Measurements from ENCODE around the gene ERC2.

The ERC2 gene

DNA sequence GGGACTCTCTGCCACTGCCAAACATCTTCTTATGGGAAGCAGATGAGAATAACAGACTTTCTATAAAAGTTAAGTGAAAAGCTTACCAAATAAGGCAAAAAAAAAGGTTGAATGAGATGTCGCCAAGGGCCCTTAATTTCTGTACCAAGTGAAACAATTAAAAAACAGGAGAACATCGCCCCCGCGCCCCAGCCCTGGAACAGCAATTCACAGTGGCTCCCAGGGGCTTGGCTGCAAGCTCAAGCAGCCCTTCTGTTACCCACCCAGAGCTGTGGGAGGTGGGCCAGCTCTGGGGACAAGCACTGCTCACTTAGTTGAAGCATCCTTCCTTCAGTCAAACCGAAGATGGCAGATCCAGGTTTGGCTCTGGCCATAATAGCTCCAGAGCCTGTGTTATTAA lies 208.0 kb downstream of the ERC2 start:
- DNase-seq (ENCODE audit: low read depth in 2 of 3, low spot score in 2 of 3), result no peak

DNA sequence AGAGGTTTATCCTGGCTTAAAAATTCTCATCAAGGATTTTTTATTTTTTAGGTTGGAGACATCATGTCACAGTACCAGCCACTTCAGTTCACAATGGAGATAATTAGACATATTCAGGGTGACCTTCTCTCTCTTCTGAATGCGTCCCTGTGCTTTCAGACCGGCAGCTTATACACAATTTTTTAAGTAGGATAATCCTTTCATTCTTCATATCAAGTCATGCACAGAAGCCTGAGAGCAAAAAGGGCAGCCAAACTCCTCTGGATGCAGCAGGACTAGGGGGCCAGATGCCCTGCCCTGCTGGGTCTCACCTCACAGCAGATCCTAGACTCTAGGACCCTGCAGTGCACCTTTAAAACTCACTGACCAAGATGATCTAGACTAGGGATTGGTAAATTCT lies 210.4 kb downstream of the ERC2 start:
- DNase-seq (ENCODE audit: low read depth in 2 of 3, low spot score in 2 of 3), result no peak

DNA sequence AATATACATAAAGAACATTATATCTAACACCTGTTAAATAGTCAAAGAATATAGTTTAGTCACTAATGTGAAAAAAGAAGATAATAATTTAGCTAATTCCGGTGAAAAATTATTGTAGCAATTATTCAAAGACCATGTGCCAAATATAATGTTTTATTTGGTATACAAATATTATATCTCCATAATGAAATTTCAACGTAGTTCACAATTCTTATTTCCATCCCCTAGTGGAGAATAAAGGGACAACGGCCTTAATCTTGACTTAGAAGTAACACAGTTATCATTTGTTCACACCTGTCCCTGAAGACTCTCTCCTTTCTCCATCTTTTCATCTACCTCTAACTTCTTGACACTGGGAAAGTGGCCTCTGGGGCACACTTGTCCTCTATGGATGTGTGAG lies 213.4 kb downstream of the ERC2 start:
- DNase-seq (ENCODE audit: low read depth in 2 of 3, low spot score in 2 of 3), result no peak

DNA sequence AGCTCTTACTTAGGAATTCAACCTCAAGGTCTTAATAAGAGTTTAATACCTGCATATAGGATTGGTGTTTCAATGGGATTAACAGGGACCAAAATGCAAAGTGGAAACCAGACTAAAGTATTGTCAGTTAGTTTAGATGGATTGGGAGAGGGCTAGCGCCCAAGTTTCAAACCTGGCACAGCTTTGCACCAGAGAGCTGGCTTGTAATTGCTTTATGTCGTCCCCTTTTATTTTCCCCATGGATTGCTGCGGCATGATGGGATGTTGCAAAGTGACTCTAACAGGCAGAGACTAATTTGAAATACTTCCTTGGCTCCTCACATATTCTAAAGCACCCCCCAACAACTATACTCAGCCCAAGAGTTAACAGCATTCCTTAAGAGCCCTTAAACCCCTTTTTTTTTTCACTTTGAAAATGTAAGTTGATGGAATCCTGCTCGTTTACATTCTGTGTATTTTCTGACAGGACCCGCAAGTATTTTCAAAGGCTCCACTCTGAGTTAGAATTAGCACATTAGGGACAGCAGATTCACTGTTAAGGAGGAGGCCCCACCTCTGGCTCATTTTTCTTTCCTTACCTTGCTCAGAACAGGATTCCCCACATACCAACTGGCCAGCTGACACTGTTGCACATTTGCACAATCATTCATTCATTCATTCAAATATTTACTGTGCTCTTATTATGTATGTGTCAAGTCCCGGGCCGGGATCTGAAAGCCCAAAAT lies 214.2 kb downstream of the ERC2 start:
- DNase-seq (ENCODE audit: low read depth in 2 of 3, low spot score in 2 of 3), result no peak

DNA sequence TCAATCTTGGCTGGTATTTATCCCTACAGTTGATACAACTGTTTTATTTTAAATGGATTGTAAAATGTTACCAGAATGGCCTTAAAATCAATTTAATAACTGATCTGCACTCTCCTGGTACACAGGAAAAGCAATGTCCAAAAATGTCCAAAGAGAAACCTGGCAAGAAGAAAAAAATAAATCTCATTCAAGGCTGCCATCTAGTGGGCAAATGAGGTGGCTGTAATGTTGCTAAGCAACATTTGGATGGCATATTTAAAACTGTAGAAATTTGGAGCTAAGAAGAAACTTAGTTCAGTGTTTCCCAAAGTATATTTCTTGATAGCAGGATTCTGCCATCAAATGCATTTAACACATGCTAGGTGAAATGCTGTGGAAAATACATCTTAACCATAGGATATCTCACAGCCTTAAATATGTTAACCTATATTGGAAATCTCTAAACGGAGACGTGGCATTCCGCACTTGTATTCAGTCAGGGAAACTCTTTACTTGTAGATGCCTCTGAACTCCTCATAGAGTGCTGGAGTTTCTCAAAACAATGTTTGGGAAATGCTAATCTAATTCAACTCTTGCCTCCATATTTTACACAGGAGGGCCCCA lies 216.8 kb downstream of the ERC2 start:
- no peak for DNase-seq (ENCODE audit: low read depth in 2 of 3, low spot score in 2 of 3)

DNA sequence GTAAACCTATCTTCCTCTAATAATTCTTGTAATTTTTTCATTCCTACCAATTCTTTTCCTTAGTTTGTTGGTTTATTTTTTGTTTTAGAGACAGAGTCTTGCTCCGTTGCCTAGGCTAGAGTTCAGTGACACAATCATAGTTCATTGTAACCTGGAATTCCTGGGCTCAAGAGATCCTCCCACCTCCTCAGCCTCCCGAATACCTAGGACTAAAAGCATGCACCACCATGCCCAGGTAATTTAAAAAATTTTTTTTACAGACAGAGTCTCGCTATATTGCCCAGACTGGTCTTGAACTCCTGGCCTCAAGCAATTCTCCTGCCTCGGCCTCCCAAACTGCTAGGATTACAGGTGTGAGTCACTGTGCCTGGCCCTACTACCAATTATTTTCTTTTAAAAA lies 220.2 kb downstream of the ERC2 start:
- DNase-seq (ENCODE audit: low read depth in 2 of 3, low spot score in 2 of 3), result no peak

DNA sequence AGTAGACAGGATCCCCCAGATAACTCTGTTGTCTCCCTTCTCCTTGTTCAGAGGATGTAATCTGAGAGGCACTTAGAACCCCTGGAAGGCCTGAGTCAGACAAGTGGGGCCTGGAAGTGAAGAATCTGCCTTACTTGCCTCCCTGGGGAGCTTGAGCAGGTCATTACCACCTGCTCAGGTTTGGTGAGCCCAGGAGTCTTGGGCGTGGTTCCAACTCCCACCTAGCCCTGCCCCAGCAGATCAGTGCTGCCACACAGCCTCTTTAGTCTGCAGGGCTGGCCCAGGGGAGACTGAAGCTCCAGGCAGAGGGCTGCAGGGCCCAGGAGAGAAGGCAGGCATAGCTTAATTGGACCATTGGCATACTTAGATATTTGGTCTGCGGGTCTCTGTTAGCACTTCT lies 230.0 kb downstream of the ERC2 start:
- no peak for DNase-seq (ENCODE audit: low read depth in 2 of 3, low spot score in 2 of 3)

DNA sequence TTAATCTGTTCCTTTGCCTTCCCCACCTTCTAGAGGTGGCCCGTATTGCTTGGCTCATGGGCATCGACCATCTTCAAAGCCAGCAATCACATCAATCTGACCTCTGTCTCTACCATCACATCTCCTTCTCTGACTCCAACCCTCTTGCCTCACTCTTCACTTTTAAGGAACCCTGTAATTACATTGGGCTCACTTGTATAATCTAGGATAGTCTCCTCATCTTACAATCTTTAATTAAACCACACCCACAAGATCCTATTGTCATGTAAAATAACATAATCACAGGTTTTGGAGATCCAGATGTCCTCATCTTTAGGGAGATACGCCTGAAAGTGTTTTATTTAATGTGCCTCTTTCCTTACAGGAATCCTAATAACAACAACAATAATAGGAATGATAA lies 234.5 kb downstream of the ERC2 start:
- DNase-seq (ENCODE audit: low read depth in 2 of 3, low spot score in 2 of 3), result no peak

DNA sequence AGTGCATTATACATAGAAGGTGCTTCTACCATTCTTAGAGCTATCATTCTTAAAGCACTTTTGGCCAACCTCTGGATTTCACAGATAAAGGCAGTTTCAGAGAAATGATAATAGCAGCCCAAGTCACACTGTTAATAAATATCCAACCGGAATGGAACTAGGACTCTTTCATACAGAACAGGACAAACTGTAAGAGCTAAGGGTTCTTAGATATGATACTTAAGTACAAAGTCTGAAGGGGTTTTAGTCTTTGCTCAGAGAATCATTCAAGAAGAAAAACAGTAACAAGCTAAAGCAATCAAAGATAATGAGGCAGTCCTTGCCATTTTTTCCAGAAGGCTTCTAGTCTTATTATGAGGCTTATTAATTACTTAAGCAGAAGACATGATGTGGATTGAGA lies 239.0 kb downstream of the ERC2 start:
- no peak for DNase-seq (ENCODE audit: low read depth in 2 of 3, low spot score in 2 of 3)

DNA sequence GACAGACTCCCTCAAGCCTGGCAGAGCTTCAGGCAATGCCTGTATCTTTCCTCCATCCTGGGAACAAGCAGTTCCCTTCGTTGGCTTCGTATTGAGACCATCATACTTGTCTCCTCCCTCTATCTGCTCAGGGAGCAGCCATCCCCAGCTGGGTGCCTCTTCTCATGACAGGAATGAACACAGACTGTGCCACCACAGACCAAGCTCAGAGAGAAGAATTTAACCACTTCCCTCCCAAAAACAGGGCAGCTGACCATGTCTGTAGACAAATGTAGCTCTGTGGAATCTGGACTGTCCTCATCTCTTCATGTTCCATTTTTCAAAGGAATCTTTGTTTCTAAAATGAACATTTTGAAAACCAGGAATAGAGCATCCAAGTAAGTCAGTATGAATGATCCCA lies 245.4 kb downstream of the ERC2 start:
- DNase-seq (ENCODE audit: low read depth in 2 of 3, low spot score in 2 of 3), result no peak

DNA sequence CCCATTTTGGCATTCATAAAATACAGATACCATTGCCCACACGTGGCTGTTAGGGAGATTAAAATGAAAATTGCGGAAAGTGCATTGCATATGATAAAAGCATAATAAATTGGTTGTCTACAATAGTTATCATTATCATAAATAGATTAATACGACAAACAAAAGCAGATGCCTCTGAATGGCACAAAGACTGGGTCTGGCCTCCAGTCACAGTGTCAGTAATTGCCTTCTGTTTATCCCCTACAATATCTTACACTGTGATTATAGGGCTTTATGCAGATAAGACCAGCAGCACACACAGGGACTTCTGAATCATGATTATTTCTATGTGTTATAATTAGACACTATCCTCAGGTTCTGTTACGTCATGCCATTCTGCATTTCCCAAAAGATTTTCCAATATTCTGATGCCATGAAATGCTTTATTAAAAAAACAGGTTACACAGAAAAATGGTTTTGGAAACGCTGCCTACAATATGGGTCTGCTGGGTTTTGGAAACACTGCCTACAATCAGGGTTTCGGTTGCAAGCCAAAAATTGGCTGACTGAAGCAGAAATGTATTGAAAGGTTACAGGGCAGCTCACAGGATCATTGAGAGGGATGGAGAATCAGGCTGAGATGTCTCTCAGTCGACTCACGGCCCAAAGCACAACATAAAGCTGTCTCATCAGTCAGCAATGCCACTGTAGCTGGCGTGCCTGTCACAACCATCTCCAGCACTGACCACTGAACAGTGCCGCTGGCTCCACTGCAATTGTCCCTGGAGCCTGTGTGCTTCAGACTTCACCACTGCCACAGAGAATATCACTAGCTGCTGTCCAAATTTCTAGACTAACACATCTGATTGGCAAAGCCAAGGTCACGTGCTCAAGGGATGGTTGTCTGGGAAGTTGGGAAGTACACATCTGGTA lies 248.1 kb downstream of the ERC2 start:
- DNase-seq (ENCODE audit: low read depth in 2 of 3, low spot score in 2 of 3), result no peak

DNA sequence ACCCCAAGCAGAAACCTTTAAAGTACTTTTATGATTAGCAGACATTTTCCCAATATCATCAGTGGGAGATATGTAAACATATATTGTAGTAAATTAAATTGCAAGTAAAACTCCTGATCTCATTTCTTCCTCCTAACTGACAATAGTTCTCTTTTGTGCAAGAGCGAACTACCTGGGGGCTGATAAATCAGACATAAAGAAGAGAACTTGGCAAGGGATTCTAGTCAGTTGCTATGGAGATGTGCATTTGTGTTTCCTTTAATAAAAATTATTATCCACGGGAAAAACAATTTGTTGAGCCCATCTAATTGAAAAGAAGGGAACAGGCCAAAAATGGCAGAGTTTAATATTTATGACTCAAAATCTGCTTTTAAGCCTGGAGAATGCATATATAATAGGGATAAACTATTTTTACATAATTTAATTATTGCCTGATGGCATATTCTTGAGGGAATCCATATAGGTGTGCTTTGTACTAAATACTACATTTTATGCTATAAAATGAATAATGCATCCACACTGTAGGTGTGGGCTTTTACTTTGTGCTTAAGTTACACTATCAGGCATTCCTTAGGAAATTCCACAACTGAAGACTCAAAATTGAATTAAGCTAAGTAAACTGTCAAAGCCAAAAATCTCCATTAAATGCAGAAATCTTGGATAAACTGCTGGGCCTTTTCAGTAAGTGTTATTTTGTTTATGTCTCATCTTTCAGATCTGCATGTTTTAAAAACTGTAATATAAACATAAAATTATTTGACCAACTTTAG lies 258.1 kb downstream of the ERC2 start:
- DNase-seq (ENCODE audit: low read depth in 2 of 3, low spot score in 2 of 3), result no peak

DNA sequence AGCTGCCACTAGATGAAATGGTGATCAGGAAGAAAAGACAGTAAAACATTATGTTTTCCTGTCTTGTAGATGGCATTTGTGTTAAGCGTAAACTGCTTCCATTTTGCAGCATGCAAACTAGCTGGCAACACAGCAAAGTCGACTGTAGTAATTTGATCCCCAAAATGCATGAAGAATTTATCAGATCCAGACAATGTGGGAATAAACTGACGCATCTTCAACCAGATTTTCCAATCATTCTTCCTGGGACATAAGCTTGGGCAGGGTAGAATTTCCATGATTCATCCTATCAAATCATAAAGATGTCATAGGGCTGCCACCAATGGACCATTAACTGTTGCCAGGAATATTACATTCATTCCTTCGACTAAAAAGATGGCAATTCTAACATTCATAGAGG lies 260.3 kb downstream of the ERC2 start:
- DNase-seq (ENCODE audit: low read depth in 2 of 3, low spot score in 2 of 3), result no peak

DNA sequence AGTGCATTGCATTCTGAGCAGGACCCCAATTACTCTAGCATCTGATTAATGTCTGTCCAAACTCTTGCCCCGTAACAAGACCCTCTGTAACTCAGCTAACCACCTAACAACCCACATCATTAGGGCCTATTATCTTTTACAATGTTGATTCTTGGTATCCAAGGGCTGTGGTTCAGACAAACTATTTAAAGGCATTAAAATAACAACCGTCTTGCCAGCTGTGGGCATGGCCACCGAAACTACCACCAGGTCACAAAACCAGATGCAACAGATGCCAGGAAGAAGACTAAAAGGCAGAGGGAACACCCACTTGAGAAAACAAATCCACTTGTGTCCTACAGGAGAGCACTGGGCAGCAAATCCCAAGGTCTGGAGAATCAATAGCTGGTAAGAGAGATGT lies 262.9 kb downstream of the ERC2 start:
- no peak for DNase-seq (ENCODE audit: low read depth in 2 of 3, low spot score in 2 of 3)

DNA sequence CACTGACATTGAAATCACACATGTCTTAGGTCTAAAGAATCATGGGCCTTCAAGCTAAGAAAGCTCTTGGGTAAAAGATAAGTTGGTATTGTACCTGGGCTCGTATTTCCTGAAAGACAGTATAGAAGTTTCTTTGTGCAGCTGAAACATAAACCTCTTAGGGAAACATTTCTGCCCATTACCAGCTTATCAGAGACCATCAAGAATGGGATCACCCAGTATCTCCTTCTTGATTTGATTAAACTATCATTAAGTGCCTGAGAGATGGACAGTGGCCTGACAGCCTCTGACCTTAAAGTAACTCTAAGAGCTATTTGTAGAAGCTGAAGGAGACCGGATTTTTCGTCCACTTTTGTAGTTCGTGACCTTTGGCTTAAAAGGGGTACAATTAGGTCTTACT lies 265.3 kb downstream of the ERC2 start:
- DNase-seq (ENCODE audit: low read depth in 2 of 3, low spot score in 2 of 3), result no peak

DNA sequence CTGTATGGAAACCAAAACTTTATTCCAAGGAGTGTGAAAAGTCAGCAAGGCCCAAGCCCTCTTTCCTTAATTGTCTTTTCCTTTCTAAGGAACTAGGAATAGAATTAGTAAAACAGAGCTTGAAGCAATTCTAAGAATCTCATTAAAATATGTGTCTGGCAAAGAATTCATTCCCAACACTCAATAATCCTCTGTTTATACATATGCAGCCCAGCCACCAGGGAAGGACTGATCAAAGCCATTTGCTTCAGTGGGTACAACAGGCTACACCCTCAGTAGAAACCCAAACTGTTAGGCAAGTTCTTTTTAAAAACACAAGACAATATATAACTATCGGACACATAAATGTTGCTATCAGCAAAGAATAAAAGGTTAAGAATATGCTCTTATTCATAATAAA lies 266.9 kb downstream of the ERC2 start:
- DNase-seq (ENCODE audit: low read depth in 2 of 3, low spot score in 2 of 3), result no peak

DNA sequence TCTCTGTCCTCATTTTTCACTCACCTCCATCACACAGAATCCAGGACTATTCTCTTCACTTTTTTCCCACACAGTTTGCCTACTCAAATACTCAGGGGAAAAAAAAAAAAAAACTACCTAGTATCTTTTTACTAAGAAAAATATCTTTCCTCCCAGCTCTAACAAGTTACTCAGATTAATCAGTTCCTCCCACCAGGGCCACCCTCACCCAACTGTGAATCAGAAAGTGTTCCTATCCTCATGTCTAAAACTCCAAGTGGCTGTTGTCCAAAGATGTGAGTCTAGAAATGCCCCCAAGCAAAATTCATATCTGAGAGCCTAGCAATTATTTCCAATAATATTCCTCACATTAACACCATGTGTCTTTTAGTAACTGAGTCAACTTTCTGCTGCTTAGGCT lies 268.0 kb downstream of the ERC2 start:
- DNase-seq (ENCODE audit: low read depth in 2 of 3, low spot score in 2 of 3), result no peak

DNA sequence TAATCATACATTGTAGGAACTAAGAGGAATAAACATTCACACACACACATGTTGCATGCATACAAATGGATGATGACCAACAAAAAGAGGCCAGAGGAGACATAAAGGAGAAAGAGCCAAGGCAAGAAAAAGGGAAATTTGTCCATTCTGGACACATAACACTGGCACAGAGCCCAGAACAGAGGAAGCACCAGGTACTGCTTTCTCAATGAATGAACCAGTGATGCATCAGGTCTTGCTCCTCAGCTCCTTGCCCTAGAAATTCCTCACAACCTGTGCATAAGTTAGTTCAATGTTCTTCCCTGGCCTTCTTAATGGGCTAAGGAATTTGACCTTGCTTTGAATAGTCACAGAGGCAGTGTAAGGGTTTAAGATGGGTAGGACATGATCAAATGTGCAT lies 270.3 kb downstream of the ERC2 start:
- no peak for DNase-seq (ENCODE audit: low read depth in 2 of 3, low spot score in 2 of 3)

DNA sequence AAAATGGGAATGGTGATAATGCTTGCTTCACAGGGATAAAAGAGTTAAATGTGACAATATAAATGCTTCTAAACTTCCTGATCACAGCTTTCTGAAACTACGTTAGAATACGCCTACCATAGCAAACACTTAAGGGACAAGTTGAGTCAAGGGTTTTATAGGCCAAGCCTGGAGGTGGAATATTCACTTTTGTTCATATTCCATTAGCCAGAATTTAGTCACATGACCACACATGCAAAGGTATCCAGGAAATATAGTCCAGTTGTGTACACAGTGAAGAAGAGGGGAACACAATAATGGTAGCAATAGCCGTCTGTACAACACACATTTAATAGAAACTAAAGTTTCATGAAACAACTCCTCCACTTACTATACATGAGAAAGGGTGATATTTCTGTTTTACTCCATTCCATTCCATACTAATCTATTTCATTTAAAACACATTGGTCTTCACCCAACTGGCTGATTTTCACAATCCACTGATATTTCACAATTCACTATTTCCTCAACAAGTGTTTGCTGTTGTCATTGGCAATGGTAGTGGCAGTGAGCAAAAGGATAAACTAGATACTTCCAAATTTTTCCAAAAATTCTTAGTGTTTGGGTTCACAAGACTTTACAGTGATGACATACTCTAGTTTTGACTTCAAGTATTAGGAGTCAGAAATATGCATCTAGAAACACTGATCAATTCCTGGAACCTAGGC lies 270.9 kb downstream of the ERC2 start:
- no peak for DNase-seq (ENCODE audit: low read depth in 2 of 3, low spot score in 2 of 3)

DNA sequence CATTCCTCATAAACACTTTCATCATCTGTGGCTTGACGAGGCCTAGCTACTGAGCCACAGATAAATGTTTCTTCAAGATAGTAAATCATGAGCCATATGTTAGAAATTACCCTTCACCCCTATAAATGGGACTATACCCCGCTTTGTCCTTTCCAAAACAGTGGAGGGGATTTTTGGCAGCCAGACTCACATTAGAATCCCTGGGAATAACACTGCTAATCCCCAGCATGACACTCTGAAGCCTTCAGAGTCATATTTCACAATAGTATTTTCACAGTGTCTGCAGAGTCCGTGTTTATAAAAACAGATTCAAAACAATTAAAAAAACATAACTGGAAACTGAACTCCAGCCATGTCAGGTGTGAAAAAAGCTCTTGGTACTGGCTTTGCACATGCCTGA lies 271.6 kb downstream of the ERC2 start:
- DNase-seq (ENCODE audit: low read depth in 2 of 3, low spot score in 2 of 3), result no peak

DNA sequence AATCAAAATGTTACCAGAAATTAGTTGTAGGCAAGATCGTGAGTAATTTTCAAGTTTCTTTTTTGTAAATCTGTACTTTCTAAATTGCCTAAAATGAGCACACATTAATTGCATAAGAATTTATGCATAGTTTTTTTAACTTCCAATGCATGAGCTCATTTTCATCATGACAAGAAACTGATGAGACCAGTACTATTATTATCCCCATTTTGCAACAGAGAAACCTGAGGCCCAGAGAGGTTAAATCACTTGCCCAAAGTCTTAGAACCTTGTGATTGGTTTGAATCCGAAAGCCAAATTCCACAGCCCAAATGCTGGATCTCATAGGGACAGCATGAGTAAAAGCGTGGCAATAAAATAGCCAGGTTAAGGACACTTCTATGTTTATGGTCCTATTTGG lies 274.7 kb downstream of the ERC2 start:
- DNase-seq (ENCODE audit: low read depth in 2 of 3, low spot score in 2 of 3), result no peak

Measured in activated CD8-positive, alpha-beta memory T cell treated with anti-CD3 and anti-CD28 coated beads for 48 hours (primary cell).